AG10803 (cell line): Measurements from ENCODE around the gene CFAP57.
A peak's percentile ranks its signal among the peaks of the same experiment; 100 is the strongest.

Experiments used
- DNase-seq: peaks from one replicate; pipeline ENCODE4 v3.0.0; 2010; ENCODE audit warnings: low read depth
- H3K4me3 ChIP-seq: 2 replicates; pipeline ENCODE4 v1.5.1; 2011; ENCODE audit warnings: mild to moderate bottlenecking, low read length, control low read depth
- CTCF ChIP-seq: conservative IDR thresholded peaks from 2 replicates; pipeline ENCODE4 v1.5.1; 2011; ENCODE audit warnings: mild to moderate bottlenecking, low read length, control low read depth, inconsistent platforms

Gene CFAP57

DNA sequence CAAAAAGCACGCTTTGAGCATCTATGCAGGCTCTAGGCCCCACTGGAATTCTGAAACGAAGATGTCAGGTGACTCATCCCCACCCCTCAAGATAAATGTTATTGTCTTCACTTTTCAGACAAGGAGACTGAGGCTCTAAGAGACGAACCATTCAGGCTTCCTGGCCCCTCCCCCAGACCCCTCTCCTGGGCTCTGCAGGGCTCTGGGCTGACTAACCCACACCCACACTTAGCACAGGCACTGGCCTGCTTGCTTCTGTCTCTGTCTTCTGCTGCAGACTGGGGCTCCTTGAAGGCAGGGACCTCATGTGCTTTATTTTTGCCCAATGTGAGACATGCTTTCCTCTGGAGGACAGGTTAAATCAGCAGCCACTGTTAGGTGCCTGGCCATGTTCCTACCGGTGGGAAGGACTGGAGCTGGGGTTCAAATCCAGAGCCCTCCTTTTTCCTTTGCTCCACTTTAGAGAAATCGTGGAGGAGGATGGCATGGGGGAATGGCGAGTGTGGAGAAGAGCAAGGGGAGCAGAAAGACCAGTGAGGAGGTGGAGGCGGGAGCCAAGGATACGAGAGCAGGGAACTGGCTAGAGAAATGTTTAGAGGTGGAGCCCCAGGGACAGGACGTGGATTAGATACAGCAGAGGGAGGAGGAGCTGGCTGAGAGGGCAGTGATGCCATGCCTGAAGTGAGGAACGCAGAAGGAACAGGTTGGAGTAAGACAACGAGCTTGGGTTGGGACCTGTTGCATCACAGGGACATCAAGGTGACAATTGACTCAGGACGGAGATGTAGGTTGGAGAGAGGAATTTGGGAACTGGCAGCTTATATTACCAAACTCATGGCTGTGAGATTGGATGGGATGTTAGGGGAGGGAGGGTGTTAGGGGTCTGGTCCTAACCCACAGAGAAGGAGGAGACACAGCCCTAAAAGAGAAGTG, 99.3 kb downstream of the CFAP57 start:
- no peak for TF ChIP-seq CTCF
- DNase-seq, result no peak
- no peak overlapping the region for H3K4me3 ChIP-seq

- H3K4me3 ChIP-seq, result no peak overlapping the region
- DNase-seq, result no peak
- TF ChIP-seq CTCF, result no peak
Observed at GRCh38 chr1:43272161-43272560, 100.0 kb downstream of the CFAP57 start.

DNA sequence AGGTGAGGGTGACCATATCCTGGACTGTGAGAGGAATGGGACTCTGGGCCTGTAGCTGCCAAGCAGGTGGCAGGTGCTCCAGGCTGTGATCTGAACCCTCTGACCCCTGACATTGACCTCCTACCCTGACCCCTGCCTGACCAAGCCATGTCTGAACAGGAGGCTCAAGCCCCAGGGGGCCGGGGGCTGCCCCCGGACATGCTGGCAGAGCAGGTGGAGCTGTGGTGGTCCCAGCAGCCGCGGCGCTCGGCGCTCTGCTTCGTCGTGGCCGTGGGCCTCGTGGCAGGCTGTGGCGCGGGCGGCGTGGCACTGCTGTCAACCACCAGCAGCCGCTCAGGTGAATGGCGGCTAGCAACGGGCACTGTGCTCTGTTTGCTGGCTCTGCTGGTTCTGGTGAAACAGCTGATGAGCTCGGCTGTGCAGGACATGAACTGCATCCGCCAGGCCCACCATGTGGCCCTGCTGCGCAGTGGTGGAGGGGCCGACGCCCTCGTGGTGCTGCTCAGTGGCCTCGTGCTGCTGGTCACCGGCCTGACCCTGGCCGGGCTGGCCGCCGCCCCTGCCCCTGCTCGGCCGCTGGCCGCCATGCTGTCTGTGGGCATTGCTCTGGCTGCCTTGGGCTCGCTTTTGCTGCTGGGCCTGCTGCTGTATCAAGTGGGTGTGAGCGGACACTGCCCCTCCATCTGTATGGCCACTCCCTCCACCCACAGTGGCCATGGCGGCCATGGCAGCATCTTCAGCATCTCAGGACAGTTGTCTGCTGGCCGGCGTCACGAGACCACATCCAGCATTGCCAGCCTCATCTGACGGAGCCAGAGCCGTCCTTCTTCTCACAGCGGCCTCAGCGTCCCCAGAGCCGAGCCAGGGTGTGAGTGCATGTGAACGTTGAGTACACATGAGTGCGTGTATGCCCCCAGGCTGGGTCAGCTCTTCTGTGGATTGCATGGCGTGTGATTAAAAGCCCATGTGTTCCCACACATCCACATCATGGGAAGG, 100.7 kb downstream of the CFAP57 start:
- no peak for DNase-seq
- no peak overlapping the region for H3K4me3 ChIP-seq
- TF ChIP-seq CTCF, result no peak

DNA sequence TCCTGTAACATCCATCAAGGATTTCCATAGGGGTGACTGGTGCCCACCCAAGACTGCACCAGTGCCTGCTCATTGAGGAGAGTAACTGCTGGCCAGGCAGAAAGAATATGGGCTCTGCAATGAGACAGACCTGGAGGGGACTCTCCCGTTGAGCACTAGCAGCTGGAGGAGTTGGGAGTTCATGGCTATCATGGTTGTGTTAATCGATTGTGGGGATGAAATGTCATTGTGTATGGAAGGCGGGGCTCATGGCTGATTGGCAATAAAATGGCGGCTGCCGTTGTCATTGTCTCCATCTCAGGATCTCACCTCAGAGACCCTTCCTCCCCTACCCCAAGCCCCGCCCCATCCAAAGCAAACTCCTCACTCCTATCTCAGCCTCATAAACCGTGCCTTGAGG, 101.6 kb downstream of the CFAP57 start:
- H3K4me3 ChIP-seq, result no peak overlapping the region
- TF ChIP-seq CTCF, result no peak
- DNase-seq, result no peak

GRCh38 chr1:43274125-43274803, 102.1 kb downstream of the CFAP57 start:
- no peak for TF ChIP-seq CTCF
- DNase-seq, result peak; percentile 38
- H3K4me3 ChIP-seq, result no peak overlapping the region

DNA sequence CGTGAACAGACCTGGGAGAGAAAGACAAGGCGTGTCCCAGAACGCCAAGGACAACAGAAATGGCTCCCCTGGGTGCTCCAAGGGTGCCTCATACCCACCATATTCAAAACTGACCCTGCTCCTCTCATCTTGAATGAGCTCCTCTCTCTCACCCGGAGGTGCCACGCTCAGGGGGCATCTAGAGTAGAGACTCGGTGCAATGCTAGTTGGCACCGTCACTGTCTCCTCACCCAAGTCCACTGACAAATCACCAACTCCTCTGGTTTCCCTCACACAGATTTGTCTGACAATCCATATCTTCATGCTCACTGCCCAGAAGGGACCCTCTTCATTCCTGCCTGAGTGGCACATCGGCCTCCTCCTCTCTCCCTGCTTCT, 102.7 kb downstream of the CFAP57 start:
- no peak for TF ChIP-seq CTCF
- no peak overlapping the region for H3K4me3 ChIP-seq
- DNase-seq, result no peak
